Neuronal stem cell (in vitro differentiated cells): ENCODE data around the gene CA12.

Source experiments
- DNase-seq: peaks from one replicate; pipeline ENCODE4 v3.0.0-alpha.2; 2013; ENCODE audit warnings: low spot score
- H2AFZ ChIP-seq: one replicate; pipeline ENCODE4 v1.6.1; 2013; ENCODE audit warnings: mild to moderate bottlenecking, low read length, inconsistent platforms
- H2AK5ac ChIP-seq: 2 replicates; pipeline ENCODE4 v1.6.1; 2013; ENCODE audit warnings: low read depth, mild to moderate bottlenecking, inconsistent platforms, low read length, moderate library complexity, mixed read lengths
- H2BK120ac ChIP-seq: 2 replicates; pipeline ENCODE4 v1.6.1; 2013; ENCODE audit warnings: low read depth, mild to moderate bottlenecking, inconsistent platforms, low read length, moderate library complexity, mixed read lengths
- H2BK12ac ChIP-seq: one replicate; pipeline ENCODE4 v1.6.1; 2013; ENCODE audit warnings: low read length, inconsistent platforms
- H2BK15ac ChIP-seq: 2 replicates; pipeline ENCODE4 v1.6.1; 2013; ENCODE audit warnings: mild to moderate bottlenecking, low read length, inconsistent platforms, mixed read lengths
- H2BK5ac ChIP-seq: one replicate; pipeline ENCODE4 v1.6.1; 2013; ENCODE audit warnings: inconsistent platforms, mild to moderate bottlenecking, low read length, moderate library complexity
- H3K14ac ChIP-seq: one replicate; pipeline ENCODE4 v1.6.1; 2013; ENCODE audit warnings: low read length, inconsistent platforms
- H3K18ac ChIP-seq: 2 replicates; pipeline ENCODE4 v1.6.1; 2013; ENCODE audit warnings: low read length, inconsistent platforms
- H3K23ac ChIP-seq: 2 replicates; pipeline ENCODE4 v1.6.1; 2013; ENCODE audit warnings: low read depth, mild to moderate bottlenecking, mixed read lengths, low read length, inconsistent platforms; ENCODE audit not compliant: poor library complexity
- H3K27ac ChIP-seq: replicated peaks from 3 replicates; pipeline ENCODE4 v1.5.1; 2013; ENCODE audit warnings: low read length, inconsistent platforms
- H3K27me3 ChIP-seq, 3 experiments: 2 replicates each; pipeline ENCODE4 v1.6.1; 2013; ENCODE audit warnings: low read length in 3 of 3, mild to moderate bottlenecking in 2 of 3, inconsistent platforms in 1 of 3, low read depth in 1 of 3, mixed read lengths in 1 of 3, moderate library complexity in 1 of 3; ENCODE audit not compliant: control insufficient read depth in 3 of 3, insufficient read depth in 3 of 3
- H3K36me3 ChIP-seq, 2 donors: replicated peaks in 1 of 2; 2 replicates each; pipeline ENCODE4 v1.6.1; 2013; ENCODE audit warnings: low read length in 2 of 2; ENCODE audit not compliant: control insufficient read depth in 2 of 2, insufficient read depth in 2 of 2
- H3K4ac ChIP-seq: 2 replicates; pipeline ENCODE4 v1.6.1; 2013; ENCODE audit warnings: inconsistent platforms, mild to moderate bottlenecking, low read length, moderate library complexity
- H3K4me1 ChIP-seq, 2 donors: 1 replicate in 1 of 2; 2 replicates in 1 of 2; pipeline ENCODE4 v1.6.1; 2013; ENCODE audit warnings: low read length in 2 of 2, low read depth in 1 of 2; ENCODE audit not compliant: control insufficient read depth in 2 of 2, insufficient read depth in 1 of 2
- H3K4me2 ChIP-seq: one replicate; pipeline ENCODE4 v1.6.1; 2013; ENCODE audit warnings: mild to moderate bottlenecking, low read length, inconsistent platforms; ENCODE audit not compliant: insufficient read depth, poor library complexity, severe bottlenecking
- H3K4me3 ChIP-seq, 2 donors: 2 replicates each; pipeline ENCODE4 v1.5.1; 2013; ENCODE audit warnings: low read length in 2 of 2, mild to moderate bottlenecking in 2 of 2, inconsistent platforms in 1 of 2, moderate library complexity in 1 of 2
- H3K79me1 ChIP-seq: one replicate; pipeline ENCODE4 v1.6.1; 2013; ENCODE audit warnings: low read depth, mild to moderate bottlenecking, inconsistent platforms, low read length, moderate library complexity
- H3K9ac ChIP-seq: one replicate; pipeline ENCODE4 v1.6.1; 2013; ENCODE audit warnings: mild to moderate bottlenecking, low read depth, low read length, inconsistent platforms; ENCODE audit not compliant: poor library complexity
- H3K9me3 ChIP-seq, 2 donors: replicated peaks in 1 of 2; 2 replicates each; pipeline versions ENCODE3 to v1.6.1; 2013; ENCODE audit warnings: low read length in 2 of 2, mild to moderate bottlenecking in 2 of 2, inconsistent platforms in 1 of 2, low read depth in 1 of 2, mixed read lengths in 1 of 2, moderate library complexity in 1 of 2; ENCODE audit not compliant: control insufficient read depth in 2 of 2, insufficient read depth in 1 of 2
- H4K8ac ChIP-seq: one replicate; pipeline ENCODE4 v1.6.1; 2013; ENCODE audit warnings: low read depth, mild to moderate bottlenecking, inconsistent platforms, low read length, moderate library complexity
- H4K91ac ChIP-seq: one replicate; pipeline ENCODE4 v1.6.1; 2013; ENCODE audit warnings: low read length, low read depth, mild to moderate bottlenecking, inconsistent platforms; ENCODE audit not compliant: poor library complexity
- WGBS, 2 donors: extraction: QIAGEN DNeasy Blood & Tissue Kit; methylation state at CpG; one replicate each; pipeline ENCODE4 v1.1.7; 2013; ENCODE audit warnings: missing lambda C conversion rate in 2 of 2, mixed read lengths in 1 of 2; ENCODE audit not compliant: insufficient read length in 2 of 2, insufficient replicate concordance in 1 of 2; ENCODE audit errors: extremely low coverage in 2 of 2; 5-methylcytosine and 5-hydroxymethylcytosine counted together

CA12 gene

DNA sequence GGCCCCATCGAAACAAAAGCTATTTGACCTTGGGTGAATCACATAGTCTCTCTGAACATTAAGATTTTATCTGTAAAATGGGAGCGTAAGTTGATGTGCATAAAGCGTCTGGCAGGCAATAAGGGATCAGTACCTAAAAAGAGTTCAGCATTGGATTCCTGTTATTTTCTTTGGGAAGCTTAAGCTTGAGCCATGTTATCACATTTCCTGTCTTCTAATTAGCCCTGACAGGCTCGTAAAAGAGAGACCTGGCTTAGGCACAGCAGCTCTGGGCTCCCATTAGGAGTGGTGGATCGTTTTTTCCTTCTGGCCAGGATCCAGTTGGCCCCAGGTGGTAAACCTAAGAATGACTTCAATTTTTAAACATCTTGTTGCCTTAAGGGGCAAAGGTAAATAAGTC lies 26.0 kb upstream of the CA12 start:
- Histone ChIP-seq H2BK12ac (no peak overlapping the region), H3K9ac (no peak overlapping the region), H3K36me3 (no peaks in the 10 kb centered on the region), H2BK15ac (no peak overlapping the region), H3K14ac (no peak overlapping the region), H4K8ac (no peak overlapping the region), H3K4me3 (no peak overlapping the region), H2BK120ac (no peak overlapping the region), H3K23ac (no peak overlapping the region), H4K91ac (no peak overlapping the region), H3K79me1 (no peaks in the 10 kb centered on the region), H2BK5ac (no peak overlapping the region), H3K27ac (no peak overlapping the region), H2AFZ (no peak overlapping the region), H3K9me3 (no peaks in the 10 kb centered on the region), H3K27me3 (peaks cover 0 to 9% (median 0%) of the 10 kb centered on the region in 3 experiments), H2AK5ac (no peak overlapping the region), H3K4me1 (no peaks in the 10 kb centered on the region), H3K4ac (no peak overlapping the region), H3K4me2 (no peak overlapping the region), H3K18ac (no peak overlapping the region)
- no peak for DNase-seq
- WGBS, 2 donors = no CpG with 5 or more reads among the region's 5 CpGs

DNA sequence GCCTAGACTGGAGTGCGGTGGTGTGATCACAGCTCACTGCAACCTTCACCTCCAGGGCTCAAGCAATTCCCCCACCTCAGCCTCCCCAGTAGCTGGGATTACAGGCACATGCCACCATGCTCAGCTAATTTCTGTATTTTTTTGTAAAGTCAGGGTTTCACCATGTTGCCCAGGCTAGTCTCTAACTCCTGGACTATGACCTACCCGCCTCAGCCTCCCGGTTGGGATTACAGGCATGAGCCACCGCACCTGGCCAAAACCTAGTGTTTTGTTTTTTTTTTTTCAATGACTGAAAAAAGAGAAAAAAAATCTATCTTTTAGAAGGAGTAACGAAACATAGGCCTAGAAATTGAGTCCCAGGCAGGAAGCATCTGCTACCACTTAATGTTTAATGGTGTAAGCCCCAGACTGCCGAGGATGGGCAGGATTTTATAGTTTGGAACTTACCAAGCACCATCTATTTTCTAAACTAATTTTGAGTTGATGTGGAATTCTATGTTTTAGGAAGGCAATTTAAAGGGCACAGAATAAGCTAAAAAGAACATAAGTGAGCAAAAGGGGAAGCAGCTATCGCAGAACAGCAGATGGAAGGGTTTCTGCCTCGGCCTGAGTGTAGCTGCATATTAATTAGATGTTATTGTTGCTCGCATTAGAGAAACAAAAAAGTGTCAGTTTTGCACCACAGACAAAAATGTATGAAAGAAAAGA lies 24.2 kb upstream of the CA12 start:
- Histone ChIP-seq H2BK5ac (no peak overlapping the region), H4K8ac (no peak overlapping the region), H3K9ac (no peak overlapping the region), H2AK5ac (no peak overlapping the region), H2AFZ (no peak overlapping the region), H3K36me3 (no peaks in the 10 kb centered on the region), H3K79me1 (no peaks in the 10 kb centered on the region), H3K4me2 (no peak overlapping the region), H3K4me1 (no peaks in the 10 kb centered on the region), H3K4ac (no peak overlapping the region), H3K14ac (no peak overlapping the region), H2BK12ac (no peak overlapping the region), H2BK15ac (no peak overlapping the region), H4K91ac (no peak overlapping the region), H3K18ac (no peak overlapping the region), H2BK120ac (no peak overlapping the region), H3K27me3 (no peaks in the 10 kb centered on the region), H3K23ac (no peak overlapping the region), H3K27ac (no peak overlapping the region), H3K4me3 (no peak overlapping the region), H3K9me3 (no peaks in the 10 kb centered on the region)
- WGBS, 2 donors = no CpG with 5 or more reads among the region's 9 CpGs
- DNase-seq = no peak

DNA sequence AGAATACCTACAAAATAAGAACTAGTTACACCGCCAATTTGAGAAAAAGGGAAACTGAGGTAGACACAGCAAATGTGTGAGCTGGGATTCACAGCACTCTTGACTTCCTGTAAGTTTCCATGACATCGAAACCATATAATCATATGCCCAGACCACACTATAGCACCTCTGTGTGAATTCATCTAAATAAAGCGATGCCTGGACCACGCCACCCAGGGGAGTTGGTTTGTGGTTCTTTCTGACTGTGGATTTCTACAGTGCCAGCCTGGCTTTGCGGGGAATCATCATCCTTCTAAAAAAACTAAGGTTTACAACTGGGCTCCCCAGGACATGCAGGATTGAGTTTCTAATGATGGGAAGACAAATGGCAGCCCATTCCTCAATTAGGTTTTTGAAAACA lies 23.5 kb upstream of the CA12 start:
- Histone ChIP-seq H3K4me3 (no peak overlapping the region), H2BK12ac (no peak overlapping the region), H3K27ac (no peak overlapping the region), H3K4me2 (no peak overlapping the region), H2BK5ac (no peak overlapping the region), H3K36me3 (no peaks in the 10 kb centered on the region), H3K27me3 (no peaks in the 10 kb centered on the region), H3K23ac (no peak overlapping the region), H2BK15ac (no peak overlapping the region), H3K4ac (no peak overlapping the region), H2AK5ac (no peak overlapping the region), H3K18ac (no peak overlapping the region), H3K4me1 (no peaks in the 10 kb centered on the region), H4K8ac (no peak overlapping the region), H4K91ac (no peak overlapping the region), H2AFZ (no peak overlapping the region), H3K79me1 (no peaks in the 10 kb centered on the region), H2BK120ac (no peak overlapping the region), H3K9ac (no peak overlapping the region), H3K9me3 (no peaks in the 10 kb centered on the region), H3K14ac (no peak overlapping the region)
- no peak for DNase-seq
- WGBS, 2 donors = no CpG with 5 or more reads among the region's 5 CpGs

DNA sequence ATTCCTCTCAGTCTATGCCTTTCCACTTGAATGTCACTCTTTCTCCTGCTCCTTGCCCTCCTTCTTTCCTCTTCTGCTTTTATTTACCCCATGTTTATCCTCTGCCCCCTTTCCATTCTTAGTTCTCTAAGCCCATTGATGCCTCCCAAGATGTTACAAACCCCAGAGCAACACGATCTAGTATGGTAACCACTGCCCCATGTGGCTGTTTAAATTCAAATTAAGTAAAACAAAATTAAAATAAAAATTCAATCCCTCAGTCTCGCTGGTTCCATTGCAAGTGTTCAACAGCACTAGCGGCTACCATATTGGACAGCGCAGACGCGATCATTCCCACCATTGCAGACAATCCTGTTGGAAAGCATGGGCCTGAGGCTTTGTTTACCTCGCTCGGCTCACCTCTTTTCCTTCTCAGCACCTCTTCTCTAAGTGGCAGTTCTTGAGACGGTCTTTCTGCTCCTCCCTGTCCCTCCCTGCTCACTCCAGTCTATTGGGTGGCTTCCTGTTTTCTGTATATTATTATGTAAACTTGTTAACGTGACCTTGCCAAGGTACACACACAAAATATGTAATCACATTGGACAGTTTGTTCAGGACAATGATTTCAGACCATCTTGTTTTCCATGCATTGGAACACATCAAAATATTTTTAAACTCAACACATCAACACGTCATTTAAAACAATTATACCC lies 21.8 kb upstream of the CA12 start:
- Histone ChIP-seq H3K79me1 (no peaks in the 10 kb centered on the region), H3K23ac (no peak overlapping the region), H3K4me3 (no peak overlapping the region)

More for the DNA sequence above, 21.8 kb upstream of the CA12 start:
- H3K9ac ChIP-seq = no peak overlapping the region
- no peak overlapping the region for H3K4me2 ChIP-seq
- H2BK12ac ChIP-seq = no peak overlapping the region
- H3K4me1 ChIP-seq = no peaks in the 10 kb centered on the region
- peak overlapping the region; percentile 54 for H2AFZ ChIP-seq
- no peak for DNase-seq
- H2BK5ac ChIP-seq = no peak overlapping the region
- H2BK15ac ChIP-seq = no peak overlapping the region
- H3K9me3 ChIP-seq = no peaks in the 10 kb centered on the region
- no peak overlapping the region for H4K91ac ChIP-seq
- H3K27ac ChIP-seq = no peak overlapping the region
- H3K14ac ChIP-seq = no peak overlapping the region
- no peak overlapping the region for H4K8ac ChIP-seq
- H2AK5ac ChIP-seq = no peak overlapping the region
- no peak overlapping the region for H2BK120ac ChIP-seq
- WGBS, 2 donors = 100% methylated on average over 1 of the region's 11 CpGs
- H3K18ac ChIP-seq = no peak overlapping the region
- H3K36me3 ChIP-seq = no peaks in the 10 kb centered on the region
- no peaks in the 10 kb centered on the region for H3K27me3 ChIP-seq
- no peak overlapping the region for H3K4ac ChIP-seq
